GM21423 (cell line): ENCODE results near the gene AAMDC.

ENCODE experiments used
- ATAC-seq: cut with Tn5 transposase; IDR thresholded peaks from one replicate; pipeline ENCODE4 v1.9.1; 2021; ENCODE audit warnings: mild to moderate bottlenecking, moderate library complexity; ENCODE audit not compliant: unreplicated experiment

The AAMDC gene

DNA sequence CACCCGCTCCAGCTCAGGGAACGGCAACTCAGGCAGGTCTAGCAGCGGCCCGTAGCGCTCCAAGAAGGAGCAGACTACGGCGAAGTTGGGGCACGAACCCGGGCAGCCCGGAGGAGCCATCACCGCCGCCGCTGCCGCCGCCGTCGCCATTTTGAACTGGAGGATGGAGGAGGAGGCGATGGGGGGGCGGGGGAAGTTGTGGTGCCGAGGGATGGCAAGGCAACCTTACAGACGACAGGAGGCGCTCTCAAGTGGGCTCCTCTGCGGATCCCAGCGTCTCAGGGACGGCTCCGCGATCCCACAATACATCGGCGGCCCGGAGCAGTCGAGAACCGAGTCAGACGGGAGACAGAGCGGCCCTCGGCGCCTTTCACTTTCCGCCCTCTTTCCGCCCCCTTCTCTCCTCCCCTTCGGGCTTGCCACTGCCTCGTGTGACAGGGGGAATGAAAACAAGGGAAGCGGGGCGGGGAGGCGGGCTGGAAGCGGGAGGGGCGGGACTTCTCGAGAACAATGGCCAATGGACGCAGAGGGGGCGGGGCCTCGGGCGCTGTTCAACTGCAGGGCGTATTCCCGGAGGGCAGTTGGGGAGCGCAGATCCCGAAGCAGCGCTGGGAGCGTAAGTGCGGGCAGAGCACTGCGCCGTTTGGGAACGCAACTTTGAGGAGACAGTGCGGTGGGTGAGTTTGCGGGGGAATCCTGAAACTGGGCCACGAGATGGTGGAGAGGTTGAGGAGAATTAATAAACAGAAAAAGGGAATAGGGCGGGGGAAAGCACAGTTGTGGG, at the start of gene AAMDC, which contains the start of gene RSF1:
TSS of gene AAMDC (plus strand) at position 580 of the 784 bp plus-strand sequence. CDS start 21,353 bp downstream, outside the sequence.
TSS of gene RSF1 (minus strand) at position 158 of the 784 bp plus-strand sequence. CDS start at position 150, 8 bp downstream.
- ATAC-seq: peak; percentile 83

DNA sequence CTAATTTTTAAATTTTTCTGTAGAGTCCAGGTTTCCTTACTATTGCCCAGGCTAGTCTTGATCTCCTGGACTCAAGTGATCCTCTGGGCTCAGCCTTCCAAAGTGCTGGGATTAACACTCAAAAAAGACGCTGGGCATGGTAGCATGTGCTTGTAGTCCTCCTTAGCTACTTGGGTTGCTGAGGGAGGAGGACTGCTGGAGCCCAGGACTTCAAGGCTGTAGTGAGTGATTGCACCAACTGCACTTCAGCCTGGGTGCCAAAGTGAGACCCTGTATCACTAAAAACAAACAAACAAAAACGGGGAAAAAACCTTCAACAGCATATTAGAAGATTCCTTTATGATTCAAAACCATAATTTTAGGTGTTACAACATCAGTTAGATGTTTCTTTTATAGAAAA, 45.0 kb upstream of the AAMDC start:
- ATAC-seq: no peak

DNA sequence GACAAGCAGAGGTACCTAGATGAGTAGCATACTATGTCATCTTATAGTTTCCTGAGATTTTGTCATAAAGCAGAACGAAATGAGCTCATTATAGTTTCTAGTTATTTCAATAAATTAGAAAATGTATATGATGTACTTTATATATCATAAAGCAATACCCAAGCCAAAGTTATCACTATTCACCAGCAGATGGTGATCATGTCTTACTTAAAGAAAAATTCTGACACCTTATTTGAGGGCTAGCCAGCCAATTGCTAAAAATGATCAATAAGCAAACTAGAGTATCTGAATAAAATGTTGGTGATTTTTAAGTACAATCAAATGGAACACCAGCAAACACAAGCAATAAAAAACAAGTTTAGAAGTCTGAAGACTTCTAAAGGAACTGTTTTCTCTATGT, 44.5 kb upstream of the AAMDC start:
- no peak for ATAC-seq

- ATAC-seq: no peak
Measured at GRCh38 chr11:77778118-77778517, 42.8 kb upstream of the AAMDC start.

DNA sequence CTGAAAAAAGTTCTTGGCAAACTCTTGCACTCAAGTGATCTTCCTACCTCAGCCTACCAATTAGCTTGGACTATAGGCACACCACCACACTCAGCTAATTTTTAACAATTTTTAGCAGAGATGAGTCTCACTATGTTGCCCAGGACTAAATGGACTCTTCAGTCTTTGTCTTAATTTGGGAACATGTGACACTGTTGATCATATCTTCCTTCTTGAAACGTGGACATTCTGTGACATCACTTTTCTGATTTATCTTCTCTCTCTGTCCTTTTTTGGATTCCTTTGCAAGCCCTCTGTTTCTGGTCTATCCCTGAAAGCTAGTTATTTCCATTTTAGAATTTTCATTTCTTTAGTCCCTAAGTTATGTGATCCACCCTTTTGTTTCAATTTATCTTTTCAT, 42.4 kb upstream of the AAMDC start:
- ATAC-seq: no peak

DNA sequence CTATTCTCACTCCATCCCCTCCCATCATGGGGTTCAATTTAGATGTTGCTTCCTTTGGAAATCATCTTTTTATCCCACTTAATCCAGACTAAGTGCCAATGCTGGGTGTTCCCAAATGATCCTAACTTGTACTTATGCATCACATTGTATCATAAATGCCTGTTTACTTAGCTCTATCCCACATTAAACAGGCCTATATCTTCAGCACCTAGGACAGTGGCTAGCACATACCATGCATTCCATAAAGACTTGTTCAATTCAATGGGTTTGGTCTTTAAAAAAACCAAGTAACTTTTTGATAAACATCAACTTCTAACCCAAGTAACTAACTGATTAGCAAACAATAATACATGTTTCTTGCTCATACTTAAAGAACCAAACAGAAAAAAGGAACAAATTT, 41.0 kb upstream of the AAMDC start:
- no peak for ATAC-seq

- ATAC-seq: no peak
Measured at GRCh38 chr11:77783025-77783424, 37.9 kb upstream of the AAMDC start.

- no peak for ATAC-seq
Measured at GRCh38 chr11:77784572-77784971, 36.4 kb upstream of the AAMDC start.

DNA sequence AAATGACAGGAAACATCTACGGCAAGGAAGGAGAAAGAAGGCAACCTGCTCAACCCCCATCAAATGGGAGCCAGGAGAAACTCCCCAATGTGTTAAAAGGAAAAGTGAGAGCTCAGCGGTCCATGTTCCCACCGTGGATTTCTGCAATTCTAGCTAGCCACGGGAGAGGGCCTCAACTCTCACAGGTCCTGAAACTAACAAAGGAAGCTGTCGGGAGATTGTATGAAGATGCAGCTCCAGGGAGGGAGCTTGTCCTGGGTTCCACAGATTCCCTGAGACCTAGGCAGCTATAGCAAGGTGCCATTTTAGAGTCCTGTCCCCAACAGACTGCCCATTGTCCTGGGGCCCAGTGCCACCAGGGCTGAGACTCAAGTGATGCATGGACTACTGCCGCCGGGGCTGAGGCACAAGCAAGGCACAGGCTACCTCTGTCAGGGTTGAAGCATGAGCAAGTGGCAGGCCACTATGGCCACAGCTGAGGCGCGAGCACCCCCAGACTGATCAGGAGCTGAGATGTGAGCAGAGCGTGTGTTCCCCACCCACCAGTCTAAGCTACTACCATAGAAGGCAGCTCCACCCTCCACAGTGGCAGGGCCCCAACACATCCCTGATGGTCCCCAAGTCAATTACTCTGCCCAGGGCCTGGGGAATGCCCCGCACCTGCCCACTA, 31.7 kb upstream of the AAMDC start:
- ATAC-seq: no peak

- no peak for ATAC-seq
Measured at GRCh38 chr11:77789731-77790476, 31.0 kb upstream of the AAMDC start.

DNA sequence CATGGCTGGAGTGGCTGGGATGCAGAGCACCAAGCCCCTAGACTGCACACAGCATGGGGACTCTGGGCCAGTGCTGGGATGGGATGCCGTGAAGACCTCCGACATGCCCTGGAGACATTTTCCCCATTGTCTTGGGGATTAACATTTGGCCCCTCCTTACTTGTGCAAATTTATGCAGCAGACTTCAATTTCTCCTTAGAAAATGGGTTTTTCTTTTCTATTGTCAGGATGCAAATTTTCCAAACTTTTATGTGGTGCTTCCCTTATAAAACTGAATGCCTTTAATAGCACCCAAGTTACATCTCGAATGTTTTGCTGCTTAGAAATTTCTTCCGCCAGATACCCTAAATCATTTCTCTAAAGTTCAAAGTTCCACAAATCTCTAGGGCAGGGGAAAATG, 29.6 kb upstream of the AAMDC start:
- no peak for ATAC-seq

GRCh38 chr11:77793972-77794371, 27.0 kb upstream of the AAMDC start:
- ATAC-seq: no peak

GRCh38 chr11:77799338-77799737, 21.6 kb upstream of the AAMDC start:
- ATAC-seq: no peak

GRCh38 chr11:77800449-77800848, 20.5 kb upstream of the AAMDC start:
- ATAC-seq: no peak

GRCh38 chr11:77801477-77801876, 19.5 kb upstream of the AAMDC start:
- no peak for ATAC-seq

DNA sequence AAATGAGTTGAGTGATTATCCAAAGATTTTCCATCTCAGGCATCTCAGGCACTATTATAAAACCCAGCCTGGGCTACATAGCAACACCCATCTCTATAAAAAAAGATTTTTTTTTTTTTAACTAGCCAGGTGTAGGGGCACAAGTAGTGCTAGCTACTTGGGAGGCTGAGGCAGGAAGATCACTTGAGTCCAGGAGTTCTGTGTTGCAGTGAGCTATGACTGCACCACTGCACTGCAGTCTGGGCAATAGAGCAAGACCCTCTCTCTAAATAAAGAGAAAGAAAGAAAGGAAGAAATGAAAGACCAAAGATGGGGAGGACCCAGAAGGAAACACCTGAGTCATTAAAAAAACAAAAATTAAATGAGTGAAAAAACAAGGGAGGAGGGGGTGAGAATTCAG, 14.5 kb upstream of the AAMDC start:
- ATAC-seq: no peak

- no peak for ATAC-seq
Measured at GRCh38 chr11:77806993-77807392, 14.0 kb upstream of the AAMDC start.

- no peak for ATAC-seq
Measured at GRCh38 chr11:77813256-77813655, 7.7 kb upstream of the AAMDC start.

DNA sequence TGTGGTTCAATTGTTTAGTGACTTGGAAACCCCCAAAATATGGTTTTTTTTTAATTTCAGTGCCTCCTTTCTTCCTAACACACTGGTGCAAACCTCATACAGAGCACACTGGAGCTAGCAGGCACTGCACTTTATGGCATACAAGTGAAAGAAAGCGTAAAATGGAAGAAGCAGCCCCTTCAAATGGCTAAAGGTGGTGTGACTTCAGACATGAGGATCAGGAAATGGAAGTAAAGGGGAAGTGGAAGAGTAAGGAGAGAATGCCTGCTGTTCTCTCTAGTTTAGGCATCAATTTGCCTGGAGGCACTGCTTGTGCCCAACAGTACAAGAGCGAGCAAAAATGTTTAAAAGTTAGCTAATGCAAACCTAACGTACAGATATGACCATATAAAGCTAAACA, 6.1 kb upstream of the AAMDC start:
- ATAC-seq: no peak

GRCh38 chr11:77815459-77815858, 5.5 kb upstream of the AAMDC start:
- ATAC-seq: no peak

- ATAC-seq: peak; percentile 44
Measured at GRCh38 chr11:77819411-77819920, 1.5 kb upstream of the AAMDC start.
